BLaER1 treated with 17β-estradiol and CSF1 and Interleukin-3, amounts not matched to agents 10 nM and 100 nM (cell line): Measurements from ENCODE around the gene CELSR3.
A peak's percentile ranks its signal among the peaks of the same experiment; 100 is the strongest.

Source experiments
- H3K27ac ChIP-seq, 11 experiments: shearing (Covaris generic); formaldehyde crosslinking; 2 replicates each; pipeline ENCODE4 v1.8.1; 2022
- H3K27me3 ChIP-seq, 11 experiments: shearing (Covaris generic); formaldehyde crosslinking; 2 replicates each; pipeline ENCODE4 v1.8.1; 2022
- H3K36me3 ChIP-seq, 11 experiments: shearing (Covaris generic); formaldehyde crosslinking; 2 replicates each; pipeline ENCODE4 v1.8.1; 2022
- H3K4me1 ChIP-seq, 10 experiments: shearing (Covaris generic); formaldehyde crosslinking; 2 replicates each; pipeline ENCODE4 v1.8.1; 2022
- H3K4me2 ChIP-seq, 11 experiments: shearing (Covaris generic); formaldehyde crosslinking; 2 replicates each; pipeline ENCODE4 v1.8.1; 2022
- H3K4me3 ChIP-seq, 10 experiments: shearing (Covaris generic); formaldehyde crosslinking; 2 replicates each; pipeline ENCODE4 v1.8.1; 2022
- H3K9ac ChIP-seq, 11 experiments: shearing (Covaris generic); formaldehyde crosslinking; 2 replicates each; pipeline ENCODE4 v1.8.1; 2022
- H3K9me3 ChIP-seq, 11 experiments: shearing (Covaris generic); formaldehyde crosslinking; replicated peaks in 1 of 11; 2 replicates each; pipeline ENCODE4 v1.8.1; 2022
- H4K20me1 ChIP-seq, 11 experiments: shearing (Covaris generic); formaldehyde crosslinking; 2 replicates each; pipeline ENCODE4 v1.8.1; 2022
- Cebpa-rat ChIP-seq, 11 experiments: shearing (Covaris generic); IDR thresholded peaks; 2 replicates each; pipeline ENCODE4 v1.8.1; 2022

CELSR3 gene

DNA sequence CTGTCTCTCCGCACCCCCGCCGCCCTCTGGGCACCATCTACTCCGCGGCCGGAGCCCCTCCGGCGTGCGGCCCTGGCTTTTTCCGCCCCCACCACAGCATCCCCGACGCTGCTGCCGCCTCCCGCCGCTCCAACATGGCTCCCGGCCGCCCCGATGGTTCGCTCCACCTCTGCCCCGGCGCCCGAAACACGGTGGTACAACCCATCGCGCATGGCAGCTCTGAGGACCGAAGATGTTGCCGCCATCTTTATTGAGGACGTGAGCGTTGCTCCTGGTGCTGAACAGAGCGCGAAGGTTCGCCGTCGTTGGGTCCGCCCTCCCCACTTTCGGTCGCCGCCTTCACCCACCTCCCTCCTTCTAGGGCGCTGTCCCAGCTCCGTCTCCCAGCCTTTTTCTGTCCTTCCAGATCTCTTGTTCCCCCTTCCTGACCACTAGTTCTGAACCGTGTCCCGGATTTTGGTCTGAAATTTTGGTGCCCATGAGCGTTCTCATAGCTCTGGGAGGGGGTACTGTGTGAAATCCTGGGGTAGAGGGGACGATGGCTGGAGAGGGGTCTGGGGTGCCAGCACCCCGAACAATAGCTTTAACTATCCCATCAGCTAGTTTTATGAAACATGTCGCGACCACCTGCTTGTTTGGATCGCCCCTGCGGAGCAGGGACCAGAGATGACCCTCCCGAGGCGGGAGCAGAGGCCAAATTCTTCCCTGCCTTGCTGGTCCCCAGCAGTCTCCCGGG is at the start of gene CELSR3:
CELSR3 (minus strand) TSS at position 134 of the 736 bp plus-strand sequence. CDS start 252 bp downstream, outside the sequence.
- H3K9ac ChIP-seq: no peak within 1 kb of the TSS
- peaks cover 16 to 24% (median 21%) of the 10 kb centered on the region in 11 experiments for H3K9me3 ChIP-seq
- H3K4me1 ChIP-seq: peaks cover 5 to 16% (median 14%) of the 10 kb centered on the region in 10 experiments; a peak in 19 of 20 replicates
- peak within 1 kb of the TSS; percentile 39 to 72 (median 57); a peak in 19 of 20 replicates for H3K4me3 ChIP-seq
- peaks cover 0 to 18% (median 12%) of the 10 kb centered on the region in 11 experiments; a peak in 11 of 22 replicates for H3K36me3 ChIP-seq
- H4K20me1 ChIP-seq: peaks cover 0 to 22% (median 8%) of the 10 kb centered on the region in 11 experiments; a peak in 12 of 22 replicates
- no peaks in the 10 kb centered on the region for H3K27me3 ChIP-seq
- no peak within 1 kb of the TSS for H3K27ac ChIP-seq
- no peak for TF ChIP-seq Cebpa-rat (IDR thresholded peaks at IDR 0.05)
- H3K4me2 ChIP-seq: peak within 1 kb of the TSS; percentile 65 to 98 (median 86)

GRCh38 chr3:48711727-48712126 is 49.0 kb upstream of the CELSR3 start:
- H3K27me3 ChIP-seq: no peaks in the 10 kb centered on the region
- H3K4me2 ChIP-seq: peak overlapping the region in 8 of 11 experiments; percentile 3 to 82 (median 42); a peak in 9 of 22 replicates
- no peak overlapping the region for H3K4me3 ChIP-seq
- peaks cover 69 to 89% (median 85%) of the 10 kb centered on the region in 11 experiments for H3K36me3 ChIP-seq
- peaks cover 75 to 94% (median 90%) of the 10 kb centered on the region in 11 experiments for H4K20me1 ChIP-seq
- TF ChIP-seq Cebpa-rat (IDR thresholded peaks at IDR 0.05): no peak
- no peak overlapping the region for H3K9ac ChIP-seq
- H3K9me3 ChIP-seq: no peaks in the 10 kb centered on the region
- peaks cover 65 to 73% (median 69%) of the 10 kb centered on the region in 10 experiments for H3K4me1 ChIP-seq
- no peak overlapping the region for H3K27ac ChIP-seq

- Histone ChIP-seq H3K9ac (peak overlapping the region in 4 of 11 experiments; percentile 17 to 44 (median 26); a peak in 6 of 22 replicates), H3K27ac (0 out of 22 replicates have a peak overlapping the region, but pooled peaks of 2 of the 11 experiments have one; percentile 9 to 20), H3K27me3 (no peaks in the 10 kb centered on the region), H3K4me3 (no peak overlapping the region), H3K36me3 (peaks cover 86 to 100% (median 98%) of the 10 kb centered on the region in 11 experiments), H3K4me2 (peak overlapping the region; percentile 18 to 82 (median 53); a peak in 21 of 22 replicates), H3K4me1 (peaks cover 45 to 57% (median 52%) of the 10 kb centered on the region in 10 experiments), H3K9me3 (no peaks in the 10 kb centered on the region), H4K20me1 (peaks cover 92 to 100% (median 100%) of the 10 kb centered on the region in 11 experiments)
- TF ChIP-seq Cebpa-rat (IDR thresholded peaks at IDR 0.05): no peak
Observed at GRCh38 chr3:48709051-48709461, 46.4 kb upstream of the CELSR3 start.

DNA sequence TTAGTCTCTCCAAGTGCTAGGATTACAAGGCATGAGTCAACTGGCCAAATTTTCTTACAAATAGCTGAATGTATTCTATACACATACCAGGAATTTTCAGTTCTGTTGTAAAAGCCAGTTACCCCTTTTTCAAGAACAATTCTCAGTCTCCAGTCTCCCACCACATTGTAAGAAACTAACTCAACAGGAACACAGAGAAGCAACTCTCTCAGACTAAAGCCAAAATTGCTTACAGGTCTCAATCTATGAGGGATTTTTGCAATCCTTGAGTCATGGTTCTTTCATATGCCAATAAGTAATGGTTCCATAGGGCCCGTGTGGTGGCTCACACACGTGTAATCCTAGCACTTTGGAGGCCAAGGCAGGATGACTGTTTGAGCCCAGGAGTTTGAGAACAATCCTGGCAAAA is 45.8 kb upstream of the CELSR3 start:
- Histone ChIP-seq H3K9me3 (no peaks in the 10 kb centered on the region), H3K4me2 (peak overlapping the region in 10 of 11 experiments; percentile 18 to 82 (median 54); a peak in 14 of 22 replicates), H4K20me1 (peaks cover 97 to 100% (median 100%) of the 10 kb centered on the region in 11 experiments), H3K4me3 (no peak overlapping the region), H3K4me1 (peaks cover 42 to 52% (median 48%) of the 10 kb centered on the region in 10 experiments), H3K9ac (peak overlapping the region in 4 of 11 experiments; percentile 17 to 44 (median 35); a peak in 4 of 22 replicates), H3K36me3 (peaks cover 86 to 100% (median 98%) of the 10 kb centered on the region in 11 experiments), H3K27me3 (no peaks in the 10 kb centered on the region), H3K27ac (0 out of 22 replicates have a peak overlapping the region, but pooled peaks of 1 of the 11 experiments have one; percentile 20)
- no peak for TF ChIP-seq Cebpa-rat (IDR thresholded peaks at IDR 0.05)

- no peak for TF ChIP-seq Cebpa-rat (IDR thresholded peaks at IDR 0.05)
- Histone ChIP-seq H3K36me3 (peaks cover 85 to 100% (median 98%) of the 10 kb centered on the region in 11 experiments), H3K4me1 (peaks cover 30 to 39% (median 36%) of the 10 kb centered on the region in 10 experiments), H4K20me1 (peaks cover 98 to 100% (median 100%) of the 10 kb centered on the region in 11 experiments), H3K27me3 (no peaks in the 10 kb centered on the region), H3K4me3 (no peak overlapping the region), H3K9ac (no peak overlapping the region), H3K27ac (no peak overlapping the region), H3K9me3 (no peaks in the 10 kb centered on the region), H3K4me2 (no peak overlapping the region)
Observed at GRCh38 chr3:48707157-48707556, 44.5 kb upstream of the CELSR3 start.

DNA sequence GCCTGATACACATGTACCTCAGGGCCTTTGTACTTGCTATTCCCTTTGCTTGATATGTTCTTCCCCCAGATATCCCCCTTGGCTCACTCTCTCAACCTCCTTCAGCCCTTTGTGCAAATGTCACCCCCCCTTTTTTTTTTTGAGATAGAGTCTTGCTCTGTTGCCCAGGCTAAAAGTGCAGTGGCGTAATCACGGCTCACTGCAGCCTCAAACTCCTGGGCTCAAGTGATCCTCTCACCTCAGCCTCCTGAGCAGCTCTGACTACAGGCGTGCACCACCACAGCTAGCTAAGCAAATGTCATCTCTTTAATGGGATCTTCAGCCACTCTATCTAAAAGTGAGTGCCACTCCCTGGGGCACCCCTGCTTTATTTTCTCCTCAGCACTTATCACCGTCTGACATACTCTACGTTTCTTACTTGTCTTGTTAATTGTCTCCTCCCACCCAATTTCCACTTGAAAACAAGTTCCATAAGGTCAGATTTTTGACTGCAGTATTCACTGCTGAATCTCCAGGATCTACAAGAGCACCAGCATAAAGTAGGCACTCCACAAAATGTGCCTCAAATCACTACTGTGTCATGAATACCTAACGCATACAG is 39.7 kb upstream of the CELSR3 start:
- no peaks in the 10 kb centered on the region for H3K27me3 ChIP-seq
- H3K36me3 ChIP-seq: peaks cover 83 to 100% (median 99%) of the 10 kb centered on the region in 11 experiments
- no peak overlapping the region for H3K4me2 ChIP-seq
- peaks cover 0 to 3% (median 0%) of the 10 kb centered on the region in 10 experiments; a peak in 1 of 20 replicates for H3K4me1 ChIP-seq
- H3K4me3 ChIP-seq: no peak overlapping the region
- H3K9me3 ChIP-seq: no peaks in the 10 kb centered on the region
- no peak for TF ChIP-seq Cebpa-rat (IDR thresholded peaks at IDR 0.05)
- peaks cover 98 to 100% (median 100%) of the 10 kb centered on the region in 11 experiments for H4K20me1 ChIP-seq
- no peak overlapping the region for H3K27ac ChIP-seq
- H3K9ac ChIP-seq: no peak overlapping the region

- peaks cover 98 to 100% (median 100%) of the 10 kb centered on the region in 11 experiments for H4K20me1 ChIP-seq
- H3K27me3 ChIP-seq: no peaks in the 10 kb centered on the region
- no peak for TF ChIP-seq Cebpa-rat (IDR thresholded peaks at IDR 0.05)
- 0 out of 22 replicates have a peak overlapping the region, but pooled peaks of 1 of the 11 experiments have one; percentile 26 for H3K9ac ChIP-seq
- peaks cover 80 to 100% (median 99%) of the 10 kb centered on the region in 11 experiments for H3K36me3 ChIP-seq
- H3K9me3 ChIP-seq: no peaks in the 10 kb centered on the region
- H3K4me3 ChIP-seq: no peak overlapping the region
- peaks cover 0 to 3% (median 0%) of the 10 kb centered on the region in 10 experiments; a peak in 1 of 20 replicates for H3K4me1 ChIP-seq
- no peak overlapping the region for H3K27ac ChIP-seq
- H3K4me2 ChIP-seq: no peak overlapping the region
Observed at GRCh38 chr3:48700731-48701405, 38.2 kb upstream of the CELSR3 start.

DNA sequence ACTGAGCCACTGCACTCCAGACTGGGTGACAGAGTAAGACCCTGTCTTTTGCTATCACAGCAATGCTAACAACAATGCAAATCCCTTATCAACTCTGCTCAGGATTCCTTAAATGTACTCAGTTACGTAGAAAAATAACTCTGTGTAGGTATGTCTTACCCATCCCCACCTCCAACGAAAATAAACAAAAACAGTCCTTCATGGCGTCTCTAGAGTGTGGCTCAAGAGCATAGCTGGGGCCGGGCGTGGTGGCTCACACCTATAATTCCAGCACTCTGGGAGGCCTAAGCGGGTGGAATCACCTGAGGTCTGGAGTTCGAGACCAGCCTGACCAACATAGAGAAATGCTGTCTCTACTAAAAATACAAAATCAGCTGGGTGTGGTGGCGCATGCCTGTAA is 36.2 kb upstream of the CELSR3 start:
- no peak overlapping the region for H3K27ac ChIP-seq
- peaks cover 80 to 100% (median 99%) of the 10 kb centered on the region in 11 experiments for H3K36me3 ChIP-seq
- no peaks in the 10 kb centered on the region for H3K9me3 ChIP-seq
- no peak overlapping the region for H3K4me3 ChIP-seq
- H3K27me3 ChIP-seq: no peaks in the 10 kb centered on the region
- peaks cover 0 to 3% (median 0%) of the 10 kb centered on the region in 10 experiments; a peak in 1 of 20 replicates for H3K4me1 ChIP-seq
- peaks cover 99 to 100% (median 100%) of the 10 kb centered on the region in 11 experiments for H4K20me1 ChIP-seq
- H3K9ac ChIP-seq: no peak overlapping the region
- TF ChIP-seq Cebpa-rat (IDR thresholded peaks at IDR 0.05): no peak
- no peak overlapping the region for H3K4me2 ChIP-seq
